HG03520 (cell line): ENCODE results near the gene ZNF622.
"Not testable (repeated sequence)": the region's sequence is repeated elsewhere in the genome, so short reads cannot be mapped to it uniquely, and the experiment has no call there.

ENCODE experiments used
- ATAC-seq: cut with Tn5 transposase; IDR thresholded peaks from one replicate; pipeline ENCODE4 v1.9.1; 2021; ENCODE audit warnings: mild to moderate bottlenecking, moderate library complexity; ENCODE audit not compliant: unreplicated experiment

Gene ZNF622

GRCh38 chr5:16436065-16436682, 29.4 kb downstream of the ZNF622 start:
- not testable (repeated sequence) for ATAC-seq

DNA sequence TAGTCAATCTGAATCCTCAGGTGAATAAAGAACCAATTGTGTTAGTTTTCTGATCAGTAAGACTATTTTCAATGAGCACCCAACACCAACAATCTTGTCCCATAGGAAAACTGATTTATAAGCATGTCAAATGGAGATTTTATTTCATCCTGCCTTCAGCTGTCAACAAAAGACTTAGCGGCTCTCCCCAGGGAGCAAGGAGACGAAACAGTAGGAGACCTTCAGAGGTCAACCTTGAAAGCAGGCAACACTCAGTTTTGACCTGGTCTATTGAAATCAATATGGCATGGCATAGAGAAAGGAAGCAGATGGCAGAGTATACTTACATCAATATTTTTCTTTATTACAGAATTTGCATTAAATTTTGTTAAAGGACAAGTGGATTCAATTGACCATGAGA, 34.1 kb downstream of the ZNF622 start:
- ATAC-seq, result no peak

DNA sequence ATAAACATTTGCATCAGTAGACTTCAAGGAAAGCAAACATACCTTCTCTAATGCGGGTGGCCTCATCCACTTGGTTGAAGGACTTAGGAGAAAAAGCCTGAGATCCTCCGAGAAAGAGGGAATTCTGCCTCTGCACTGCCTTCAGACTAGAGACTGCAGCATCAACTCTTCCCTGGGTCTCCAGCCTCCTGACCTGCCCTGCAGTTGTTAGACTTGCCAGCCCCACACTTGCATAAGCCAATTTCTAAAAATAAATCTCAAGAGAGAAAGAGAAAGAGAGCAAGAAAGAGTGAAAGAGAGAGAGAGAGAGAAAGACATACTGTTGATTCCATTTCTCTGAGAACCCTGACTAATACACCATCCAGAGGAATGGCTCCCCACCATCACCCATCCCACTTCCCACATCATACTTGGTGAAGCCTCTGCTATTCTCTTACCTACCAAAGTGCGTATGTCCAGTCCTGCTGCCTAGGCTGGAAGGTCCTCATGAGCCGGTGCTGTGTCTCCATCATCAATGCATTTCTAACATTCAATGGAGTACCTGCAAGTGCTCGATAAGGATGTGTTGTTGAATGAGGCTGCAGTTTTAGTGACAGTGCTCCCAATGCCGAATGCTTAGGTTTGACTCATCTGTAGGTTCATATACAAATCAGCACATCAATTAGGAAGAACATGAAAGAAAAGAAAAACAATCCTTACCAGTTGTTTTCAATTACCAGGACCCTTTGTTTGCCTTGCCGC, 35.1 kb downstream of the ZNF622 start:
- no peak for ATAC-seq

DNA sequence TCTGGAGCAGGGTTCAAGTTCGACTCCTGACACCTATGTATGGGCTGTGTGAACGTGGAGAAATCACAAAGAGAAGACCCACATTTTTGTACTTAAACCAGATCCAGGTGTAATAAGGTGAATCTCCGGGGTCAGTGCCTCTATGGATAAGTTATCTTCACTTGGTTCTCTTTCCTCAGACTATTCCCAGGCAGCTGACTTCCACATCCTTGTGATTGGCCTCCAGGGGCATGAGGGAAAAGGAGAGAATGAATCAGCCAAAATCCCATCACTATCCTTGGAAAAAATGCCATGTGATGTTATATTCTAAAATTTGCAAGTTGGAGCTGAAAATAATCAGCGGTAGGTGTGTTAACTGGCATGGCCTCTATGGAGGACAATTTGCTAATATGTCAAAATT, 37.2 kb downstream of the ZNF622 start:
- no peak for ATAC-seq

DNA sequence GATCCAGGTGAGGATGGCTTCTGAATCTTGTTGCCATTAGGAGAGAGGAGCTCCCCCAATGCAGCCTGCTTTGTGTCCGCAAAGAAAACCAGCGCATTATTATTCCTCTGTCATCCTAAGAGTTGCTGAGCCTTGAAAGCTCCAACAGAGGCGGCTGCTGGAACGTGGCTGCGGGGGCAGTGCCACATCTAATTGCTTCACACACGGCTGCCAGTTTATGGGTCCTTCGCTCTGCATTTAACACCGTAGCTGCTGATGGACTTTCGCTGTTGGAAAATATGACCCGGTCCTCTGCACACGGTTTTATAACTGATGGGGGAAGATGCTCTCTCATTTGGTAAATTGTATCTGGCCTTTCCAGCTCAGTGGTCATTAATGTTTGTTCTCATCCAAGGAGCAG, 38.0 kb downstream of the ZNF622 start:
- ATAC-seq, result no peak

DNA sequence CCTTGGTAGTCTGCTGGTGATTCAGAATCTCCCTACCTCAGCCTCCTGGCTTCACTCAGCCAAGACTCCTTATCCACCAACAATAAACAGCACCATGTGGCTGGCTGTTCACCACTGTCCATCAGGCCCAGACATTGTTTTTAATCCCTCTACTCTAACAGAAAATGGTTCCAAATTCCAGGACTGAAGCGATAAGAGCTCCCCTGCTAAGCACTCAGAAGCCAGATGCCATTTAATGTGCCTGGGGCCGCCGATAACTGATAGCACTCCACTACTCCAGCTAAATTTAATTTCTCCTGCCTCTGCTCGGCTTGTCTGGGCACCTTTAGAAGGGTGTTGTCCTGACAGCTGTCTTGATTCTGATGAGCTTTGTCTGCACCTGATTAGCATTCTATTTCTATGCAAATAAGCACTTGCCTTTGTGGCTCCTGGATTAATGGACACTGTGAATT, 47.1 kb downstream of the ZNF622 start:
- ATAC-seq, result no peak

- ATAC-seq, result no peak
Observed at GRCh38 chr5:16417398-16418074, 48.1 kb downstream of the ZNF622 start.

GRCh38 chr5:16414861-16415260, 50.7 kb downstream of the ZNF622 start:
- no peak for ATAC-seq

DNA sequence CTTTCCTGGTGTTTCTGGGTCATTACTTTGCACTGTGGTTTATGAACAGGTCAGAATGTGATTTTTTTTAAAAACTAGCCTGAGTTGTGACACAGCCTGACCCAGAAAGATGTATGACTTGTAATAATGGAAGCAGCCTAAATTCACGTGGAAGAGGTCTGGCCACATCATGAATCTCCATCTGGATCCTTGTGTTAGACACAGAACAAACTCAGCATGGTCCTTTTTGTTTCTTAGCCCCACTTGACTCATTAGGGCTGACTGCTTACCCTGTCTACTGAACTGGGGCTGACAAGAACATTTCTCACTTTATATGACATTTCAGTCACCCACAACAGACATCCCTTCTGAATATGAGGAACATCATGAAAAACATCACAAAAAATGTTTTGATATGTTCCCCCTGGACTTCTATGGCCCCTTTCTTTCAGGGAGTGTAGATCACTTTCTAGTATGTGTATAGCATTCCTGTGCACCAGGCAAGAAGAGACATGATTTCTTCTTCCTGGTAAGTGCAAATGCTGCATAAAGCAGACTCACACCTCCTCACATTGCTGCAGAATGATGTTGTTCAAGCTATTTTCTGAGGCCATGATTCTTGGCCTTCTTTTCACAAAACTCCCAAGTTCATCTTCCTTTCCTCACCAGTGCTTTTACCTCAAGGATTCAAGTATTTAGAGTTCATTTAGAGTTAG, 52.3 kb downstream of the ZNF622 start:
- no peak for ATAC-seq

DNA sequence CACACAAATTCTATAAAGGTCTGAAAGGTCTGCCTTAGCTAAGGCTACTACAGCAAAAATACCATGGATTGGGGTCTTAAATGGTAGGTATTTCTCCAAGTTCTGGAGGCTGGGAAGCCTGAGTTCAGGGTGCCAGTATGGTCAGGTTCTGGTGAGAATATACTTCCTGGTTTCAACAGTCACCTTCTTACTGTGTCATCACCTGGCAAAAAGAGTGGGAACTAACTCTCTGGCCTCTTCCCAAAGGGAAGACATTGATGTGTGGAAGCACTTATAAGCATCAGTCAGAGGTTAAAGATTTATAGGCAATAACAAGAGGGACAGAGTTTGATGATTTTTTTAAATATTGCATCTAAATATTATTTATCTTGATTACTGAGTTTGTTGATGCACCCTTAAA, 53.0 kb downstream of the ZNF622 start:
- ATAC-seq, result no peak

GRCh38 chr5:16411741-16412455, 53.7 kb downstream of the ZNF622 start:
- ATAC-seq, result no peak

GRCh38 chr5:16411235-16411634, 54.4 kb downstream of the ZNF622 start:
- no peak for ATAC-seq

GRCh38 chr5:16410338-16410737, 55.3 kb downstream of the ZNF622 start:
- ATAC-seq, result no peak

- no peak for ATAC-seq
Observed at GRCh38 chr5:16406630-16407029, 59.0 kb downstream of the ZNF622 start.

GRCh38 chr5:16406023-16406422, 59.6 kb downstream of the ZNF622 start:
- no peak for ATAC-seq
